GM18507 (cell line): ENCODE data around the gene COG8.

ENCODE experiments used
- DNase-seq: peaks from one replicate; pipeline ENCODE4 v3.0.0; 2011; ENCODE audit warnings: low read depth; ENCODE audit not compliant: insufficient read length; ENCODE audit errors: extremely low spot score
- FAIRE-seq: peaks from 2 replicates; lab custom pipeline; 2011; peaks lifted over from hg19 to GRCh38; lab: Jason Lieb, UNC

COG8 gene

GRCh38 chr16:69321080-69321479, 18.3 kb downstream of the COG8 start:
- DNase-seq (no peak), FAIRE-seq (no peak)

GRCh38 chr16:69320740-69321073, 18.7 kb downstream of the COG8 start:
- FAIRE-seq (no peak), DNase-seq (no peak)

- FAIRE-seq (no peak), DNase-seq (no peak)
Measured at GRCh38 chr16:69319826-69320739, 19.3 kb downstream of the COG8 start.

GRCh38 chr16:69319381-69319780, 20.0 kb downstream of the COG8 start:
- DNase-seq (no peak), FAIRE-seq (no peak)

- FAIRE-seq = no peak
- no peak for DNase-seq
Measured at GRCh38 chr16:69318911-69319289, 20.5 kb downstream of the COG8 start.

GRCh38 chr16:69318177-69318910, 21.0 kb downstream of the COG8 start:
- DNase-seq = no peak
- no peak for FAIRE-seq

- FAIRE-seq = no peak
- DNase-seq = no peak
Measured at GRCh38 chr16:69316595-69317034, 22.7 kb downstream of the COG8 start.

GRCh38 chr16:69315486-69316311, 23.7 kb downstream of the COG8 start:
- no peak for FAIRE-seq
- no peak for DNase-seq

- no peak for FAIRE-seq
- no peak for DNase-seq
Measured at GRCh38 chr16:69314534-69314933, 24.8 kb downstream of the COG8 start.

GRCh38 chr16:69313469-69313868, 25.9 kb downstream of the COG8 start:
- FAIRE-seq = no peak
- DNase-seq = no peak

- DNase-seq (peak; percentile 30), FAIRE-seq (peak; percentile 53)
Measured at GRCh38 chr16:69311533-69312387, 27.6 kb downstream of the COG8 start.

- peak; percentile 98 for DNase-seq
- peak; percentile 91 for FAIRE-seq
Measured at GRCh38 chr16:69310653-69311532, 28.5 kb downstream of the COG8 start, which contains the start of gene VPS4A. TSS of gene VPS4A (plus strand) at chr16:69311350. CDS start at chr16:69311512, 162 bp downstream.

GRCh38 chr16:69309316-69309715, 30.0 kb downstream of the COG8 start:
- no peak for FAIRE-seq

GRCh38 chr16:69307856-69308255, 31.5 kb downstream of the COG8 start:
- DNase-seq (no peak), FAIRE-seq (no peak)

More at GRCh38 chr16:69309316-69309715, 30.0 kb downstream of the COG8 start:
- no peak for DNase-seq

GRCh38 chr16:69307091-69307490, 32.3 kb downstream of the COG8 start:
- FAIRE-seq (no peak), DNase-seq (no peak)

GRCh38 chr16:69306031-69306430, 33.3 kb downstream of the COG8 start:
- FAIRE-seq (no peak), DNase-seq (no peak)

GRCh38 chr16:69302301-69302700, 37.1 kb downstream of the COG8 start:
- DNase-seq (no peak), FAIRE-seq (no peak)

- FAIRE-seq (no peak), DNase-seq (no peak)
Measured at GRCh38 chr16:69301861-69302260, 37.5 kb downstream of the COG8 start.
